ENCODE data around the gene PTBP3.

The PTBP3 gene

GRCh38 chr9:112360047-112360804 is 26.8 kb upstream of the PTBP3 start:
- no peaks in the 10 kb centered on the region for H3K27me3 ChIP-seq
- no peak for TF ChIP-seq CTCF (IDR thresholded peaks at IDR 0.05; ENCODE audit: low read depth, low read length)
- no peaks in the 10 kb centered on the region for H3K36me3 ChIP-seq
- H3K4me1 ChIP-seq, result no peaks in the 10 kb centered on the region
- no peak for DNase-seq
- H3K9me3 ChIP-seq, result no peaks in the 10 kb centered on the region; the same call in 1 of the 2 replicates
- H3K4me3 ChIP-seq (ENCODE audit: low read depth, low read length), result no peak overlapping the region

- H3K4me1 ChIP-seq, result no peaks in the 10 kb centered on the region
- TF ChIP-seq CTCF (IDR thresholded peaks at IDR 0.05; ENCODE audit: low read depth, low read length), result no peak
- no peaks in the 10 kb centered on the region for H3K36me3 ChIP-seq
- no peak overlapping the region for H3K4me3 ChIP-seq (ENCODE audit: low read depth, low read length)
- no peaks in the 10 kb centered on the region; the same call in 1 of the 2 replicates for H3K9me3 ChIP-seq
- no peaks in the 10 kb centered on the region for H3K27me3 ChIP-seq
- DNase-seq, result no peak
Measured at GRCh38 chr9:112355427-112355897, 22.0 kb upstream of the PTBP3 start.

GRCh38 chr9:112354081-112354743 is 20.8 kb upstream of the PTBP3 start:
- Histone ChIP-seq H3K27me3 (no peaks in the 10 kb centered on the region), H3K4me3 (ENCODE audit: low read depth, low read length) (no peak overlapping the region), H3K9me3 (no peaks in the 10 kb centered on the region; the same call in 1 of the 2 replicates), H3K36me3 (no peaks in the 10 kb centered on the region), H3K4me1 (no peaks in the 10 kb centered on the region)
- no peak for DNase-seq
- TF ChIP-seq CTCF (IDR thresholded peaks at IDR 0.05; ENCODE audit: low read depth, low read length), result no peak

GRCh38 chr9:112352209-112352608 is 18.8 kb upstream of the PTBP3 start:
- TF ChIP-seq CTCF (IDR thresholded peaks at IDR 0.05; ENCODE audit: low read depth, low read length), result no peak
- DNase-seq, result no peak
- H3K4me3 ChIP-seq (ENCODE audit: low read depth, low read length), result no peak overlapping the region
- H3K27me3 ChIP-seq, result no peaks in the 10 kb centered on the region
- H3K36me3 ChIP-seq, result no peaks in the 10 kb centered on the region
- H3K4me1 ChIP-seq, result no peaks in the 10 kb centered on the region
- no peaks in the 10 kb centered on the region; the same call in 1 of the 2 replicates for H3K9me3 ChIP-seq

- Histone ChIP-seq H3K4me1 (no peaks in the 10 kb centered on the region), H3K4me3 (ENCODE audit: low read depth, low read length) (no peak overlapping the region), H3K27me3 (no peaks in the 10 kb centered on the region), H3K9me3 (no peaks in the 10 kb centered on the region), H3K36me3 (no peaks in the 10 kb centered on the region)
- no peak for DNase-seq
- TF ChIP-seq CTCF (IDR thresholded peaks at IDR 0.05; ENCODE audit: low read depth, low read length), result no peak
Measured at GRCh38 chr9:112351184-112351583, 17.8 kb upstream of the PTBP3 start.

GRCh38 chr9:112349008-112349333 is 15.6 kb upstream of the PTBP3 start:
- TF ChIP-seq CTCF (IDR thresholded peaks at IDR 0.05; ENCODE audit: low read depth, low read length), result no peak
- Histone ChIP-seq H3K9me3 (no peaks in the 10 kb centered on the region), H3K4me1 (no peaks in the 10 kb centered on the region), H3K36me3 (no peaks in the 10 kb centered on the region), H3K27me3 (no peaks in the 10 kb centered on the region), H3K4me3 (ENCODE audit: low read depth, low read length) (peak overlapping the region; percentile 83)
- DNase-seq, result no peak
